Pancreas (tissue), 10 donors: ENCODE measurements around the gene CEBPZOS. TPM values are rescaled to one million over a fixed set of nuclear protein-coding genes. Genes with fewer than 3 reads are reported as not detected.

Experiments
- ATAC-seq, 4 donors: fragments of 200-7000 bp; cut with Tn5 transposase; one replicate each; pipeline versions ENCODE4 v1.8.0 to v1.9.1; 2020; ENCODE audit warnings: mild to moderate bottlenecking in 4 of 4, moderate library complexity in 4 of 4
- DNase-seq, 6 donors: peaks; one replicate each; pipeline ENCODE4 v3.0.0-alpha.2; 2020
- FAIRE-seq: peaks from 2 replicates; lab custom pipeline; 2012; peaks lifted over from hg19 to GRCh38; lab: Jason Lieb, UNC
- H3K27ac ChIP-seq, 4 donors: fragments of 200-600 bp; sonication (generic); 1 replicate in 3 of 4; 2 replicates in 1 of 4; pipeline versions ENCODE4 v1.5.0 to v1.8.0; 2020
- H3K27me3 ChIP-seq, 4 donors: fragments of 200-600 bp; one replicate each; pipeline ENCODE4 v1.8.0; 2021
- H3K36me3 ChIP-seq, 3 donors: fragments of 200-600 bp; sonication (generic) in 1 of 3; one replicate each; pipeline versions ENCODE4 v1.5.0 to v1.8.0; 2020 to 2021
- H3K4me1 ChIP-seq, 3 donors: fragments of 200-600 bp; one replicate each; pipeline ENCODE4 v1.8.0; 2021
- H3K4me3 ChIP-seq, 4 donors: fragments of 200-600 bp; sonication (generic) in 2 of 4; one replicate each; pipeline versions ENCODE4 v1.5.0 to v1.8.0; 2020 to 2021
- H3K9me3 ChIP-seq, 4 donors: fragments of 200-600 bp; one replicate each; pipeline ENCODE4 v1.8.0; 2021
- CTCF ChIP-seq, 4 donors: fragments of 200-600 bp; sonication (generic) in 3 of 4; IDR thresholded peaks; one replicate each; pipeline versions ENCODE4 v1.5.0 to v1.8.0; 2021; ENCODE audit warnings: antibody characterized with exemption in 4 of 4
- WGBS, 2 donors: extraction: QIAGEN DNeasy Blood & Tissue Kit; methylation state at CpG; one replicate each; pipeline ENCODE4 v1.1.7; 2013; 5-methylcytosine and 5-hydroxymethylcytosine counted together
- intact Hi-C, 3 donors: fragments of 100-400 bp; cut with DNase I; formaldehyde crosslinking; loops; one replicate each; pipeline versions ENCODE4 v1.11.1 to v1.14.2; 2022
- polyA plus RNA-seq, 2 donors: library from polyadenylated mRNA; stranded (reverse); fragments of 200-250 nt; gene quantifications; one replicate each; pipeline ENCODE4 v1.2.3, GENCODE V29; 2013
- total RNA-seq, 6 donors: library from RNA; stranded (reverse); fragmentation: NEBNext Ultra II Directional in 4 of 6; extraction: Animal tissue kit (Norgen Biotek cat#: 25700) in 4 of 6; gene quantifications; one replicate each; pipeline versions ENCODE4 v1.2.1 to v1.2.4, GENCODE V29; 2021 to 2023
- donor health status: healthy with polysubstance abuse.
- donor health status: DM: no; HTN: no; CAD: no; lungs with moderate emphysema.
- donor health status: DM: no; HTN: no; CAD: no.
- donor health status: control.
- donor health status: control.
- donor health status: Bipolar disorder and iron deficiency.
- donor health status: DM: yes; HTN: yes; CAD: no.
- donor health status: DM: no; HTN: no; CAD: no.
- donor health status: DM: no; HTN: no; CAD: no.
- donor health status: DM: yes; HTN: yes; CAD: no.

CEBPZOS gene
- total and polyA plus RNA-seq, 8 donors, result 13.7 to 35.3 (median 16.4) TPM

GRCh38 chr2:37180006-37180639 is 16.2 kb upstream of the CEBPZOS start:
- Histone ChIP-seq H3K27ac (no peak overlapping the region), H3K4me1 (no peaks in the 10 kb centered on the region), H3K36me3 (no peaks in the 10 kb centered on the region), H3K4me3 (no peak overlapping the region), H3K9me3 (no peaks in the 10 kb centered on the region), H3K27me3 (no peaks in the 10 kb centered on the region)
- ATAC-seq (no peak), DNase-seq (no peak), FAIRE-seq (no peak)
- TF ChIP-seq CTCF (IDR thresholded peaks at IDR 0.05), result no peak
- 58 to 60% methylated on average over 4 of the region's 4 CpGs for WGBS, 2 donors
- intact Hi-C loops, result no loop called here

- H3K9me3 ChIP-seq, result no peaks in the 10 kb centered on the region
- FAIRE-seq (no peak), DNase-seq (no peak), ATAC-seq (no peak)
- intact Hi-C loops, result no loop called here
- WGBS, 2 donors, result 84 to 86% methylated on average over 5 of the region's 5 CpGs
- no peak overlapping the region for H3K27ac ChIP-seq
- no peak overlapping the region for H3K4me3 ChIP-seq
- TF ChIP-seq CTCF (IDR thresholded peaks at IDR 0.05), result no peak
- H3K27me3 ChIP-seq, result no peaks in the 10 kb centered on the region
- H3K36me3 ChIP-seq, result no peaks in the 10 kb centered on the region
- H3K4me1 ChIP-seq, result no peaks in the 10 kb centered on the region
Observed at GRCh38 chr2:37180640-37181039, 15.7 kb upstream of the CEBPZOS start.

- no peak for DNase-seq
- no peak for TF ChIP-seq CTCF (IDR thresholded peaks at IDR 0.05)
- 73 to 76% methylated on average over 17 of the region's 17 CpGs for WGBS, 2 donors
- H3K4me1 ChIP-seq, result no peaks in the 10 kb centered on the region
- no peak overlapping the region for H3K4me3 ChIP-seq
- no peaks in the 10 kb centered on the region for H3K36me3 ChIP-seq
- no peak overlapping the region for H3K27ac ChIP-seq
- H3K9me3 ChIP-seq, result no peaks in the 10 kb centered on the region
- ATAC-seq, result no peak
- no peaks in the 10 kb centered on the region for H3K27me3 ChIP-seq
- FAIRE-seq, result no peak
- intact Hi-C loops, result no loop called here
Observed at GRCh38 chr2:37181726-37182684, 14.3 kb upstream of the CEBPZOS start.

- Histone ChIP-seq H3K36me3 (no peaks in the 10 kb centered on the region), H3K4me1 (no peaks in the 10 kb centered on the region), H3K9me3 (no peaks in the 10 kb centered on the region), H3K27me3 (no peaks in the 10 kb centered on the region), H3K27ac (peak within 1 kb of the TSS; percentile 18 to 69 (median 45)), H3K4me3 (no peak within 1 kb of the TSS)
- no peak for DNase-seq
- intact Hi-C loops, result no loop called here
- no peak for ATAC-seq
- 87 to 93% methylated on average over 2 of the region's 2 CpGs for WGBS, 2 donors
- TF ChIP-seq CTCF (IDR thresholded peaks at IDR 0.05), result no peak
- FAIRE-seq, result no peak
Observed at GRCh38 chr2:37188570-37188969, 7.7 kb upstream of the CEBPZOS start, which contains the start of gene SULT6B1. SULT6B1 (minus strand) TSS chr2:37188670; CDS start chr2:37188640, 30 bp downstream.
